Activated CD4-positive, CD25-positive, alpha-beta regulatory T cell treated with anti-CD3 and anti-CD28 coated beads, Interleukin-2, amount 50 U/mL, for 72 hours (primary cell): Measurements from ENCODE around the gene AP4S1.
"Not testable (repeated sequence)": the region's sequence is repeated elsewhere in the genome, so short reads cannot be mapped to it uniquely, and the experiment has no call there.

Experiments used
- DNase-seq: peaks from one replicate; pipeline ENCODE4 v3.0.0; 2021

Gene AP4S1

GRCh38 chr14:31025367-31026076, at the start of gene AP4S1:
AP4S1 (plus strand) TSS chr14:31025649; CDS start chr14:31066197, 40,548 bp downstream.
- peak; percentile 60 for DNase-seq

- no peak for DNase-seq
These were observed 47.7 kb upstream of the AP4S1 start for GRCh38 chr14:30977752-30978151.

GRCh38 chr14:30980106-30980704, 45.2 kb upstream of the AP4S1 start:
- not testable (repeated sequence) for DNase-seq

- no peak for DNase-seq
These were observed 44.5 kb upstream of the AP4S1 start for GRCh38 chr14:30980980-30981379.

GRCh38 chr14:30982533-30982932, 42.9 kb upstream of the AP4S1 start:
- no peak for DNase-seq

- no peak for DNase-seq
These were observed 41.6 kb upstream of the AP4S1 start for GRCh38 chr14:30983858-30984257.

GRCh38 chr14:30985796-30986195, 39.7 kb upstream of the AP4S1 start:
- no peak for DNase-seq

GRCh38 chr14:30988509-30988908, 36.9 kb upstream of the AP4S1 start:
- no peak for DNase-seq

- DNase-seq, result no peak
These were observed 34.7 kb upstream of the AP4S1 start for GRCh38 chr14:30990770-30991169.

- no peak for DNase-seq
These were observed 34.0 kb upstream of the AP4S1 start for GRCh38 chr14:30991408-30991807.

GRCh38 chr14:30993071-30993470, 32.4 kb upstream of the AP4S1 start:
- DNase-seq, result no peak

- no peak for DNase-seq
These were observed 30.5 kb upstream of the AP4S1 start for GRCh38 chr14:30994681-30995620.

GRCh38 chr14:30995689-30996088, 29.8 kb upstream of the AP4S1 start:
- no peak for DNase-seq

- no peak for DNase-seq
These were observed 28.4 kb upstream of the AP4S1 start for GRCh38 chr14:30996892-30997659.

- no peak for DNase-seq
These were observed 27.2 kb upstream of the AP4S1 start for GRCh38 chr14:30998100-30998706.

GRCh38 chr14:30999038-30999773, 26.2 kb upstream of the AP4S1 start:
- DNase-seq, result no peak

GRCh38 chr14:31000629-31001338, 24.7 kb upstream of the AP4S1 start:
- no peak for DNase-seq

- no peak for DNase-seq
These were observed 24.1 kb upstream of the AP4S1 start for GRCh38 chr14:31001339-31001658.

GRCh38 chr14:31003284-31003683, 22.2 kb upstream of the AP4S1 start:
- no peak for DNase-seq

- not testable (repeated sequence) for DNase-seq
These were observed 21.4 kb upstream of the AP4S1 start for GRCh38 chr14:31004007-31004406.

- no peak for DNase-seq
These were observed 18.7 kb upstream of the AP4S1 start for GRCh38 chr14:31006703-31007102.
